ENCODE data around the gene TBL2. TPM values are rescaled to one million over a fixed set of nuclear protein-coding genes. Genes with fewer than 3 reads are reported as not detected.

The TBL2 gene
- total RNA-seq, 1 experiment from 2014 or later: 32.3 TPM

DNA sequence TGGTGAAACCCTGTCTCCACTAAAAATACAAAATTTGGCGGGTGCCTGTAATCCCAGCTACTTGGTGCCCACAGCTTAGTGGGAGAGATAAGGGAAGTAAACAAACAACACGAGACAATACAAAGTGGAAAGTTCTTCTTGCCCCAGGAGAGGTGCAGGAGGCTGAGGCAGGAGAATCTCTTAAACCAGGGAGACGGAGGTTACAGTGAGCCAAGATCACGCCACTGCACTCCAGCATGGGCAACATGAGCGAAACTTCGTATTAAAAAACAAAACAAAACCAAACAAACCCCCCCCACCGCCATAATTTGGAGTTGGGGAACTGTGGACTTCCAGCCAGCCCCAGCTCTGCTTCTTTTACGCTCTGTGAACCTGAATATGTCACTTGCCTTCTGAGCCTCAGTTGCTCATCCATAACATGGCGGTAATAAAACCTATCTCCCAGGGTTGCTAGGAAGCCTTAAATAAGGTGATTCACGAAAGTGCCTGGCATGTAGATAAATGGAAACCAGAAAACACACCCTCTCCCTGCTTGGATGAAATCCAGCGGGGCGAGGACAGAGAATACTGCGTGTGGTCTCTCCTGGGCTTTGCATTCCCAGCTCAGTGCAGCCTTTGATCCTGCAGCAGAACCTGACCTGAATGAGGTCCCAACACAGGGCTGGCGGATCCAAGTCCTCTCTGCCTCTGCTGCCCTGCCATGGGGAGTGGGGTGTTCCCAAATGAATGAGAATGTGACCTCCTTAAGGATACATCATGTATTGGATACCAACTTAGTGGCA, 35.8 kb upstream of the TBL2 start:
- DNase-seq (ENCODE audit: low spot score) (no peak), ATAC-seq (no peak)
- Mint-ChIP-seq H3K4me3 (no peak overlapping the region), H3K27ac (peak overlapping the region; percentile 19; the same call in 1 of the 2 replicates), H3K4me1 (peaks cover 9% of the 10 kb centered on the region), H3K9me3 (no peaks in the 10 kb centered on the region), H3K36me3 (no peaks in the 10 kb centered on the region), H3K27me3 (ENCODE audit: low read depth) (no peaks in the 10 kb centered on the region)
- ChIA-PET CTCF (interaction anchor here (0.7 to 3.8 kb wide), 3 partner anchors 54 to 111 kb away, joined by 5 to 22 read pairs (median 5); partner anchors contain the start of gene VPS37D), POLR2A (interaction anchor here (0.9 kb wide), 1 partner anchor 111 kb away, joined by 6 read pairs; no protein-coding TSS in a partner anchor)
- TF ChIP-seq, protein P1, sequence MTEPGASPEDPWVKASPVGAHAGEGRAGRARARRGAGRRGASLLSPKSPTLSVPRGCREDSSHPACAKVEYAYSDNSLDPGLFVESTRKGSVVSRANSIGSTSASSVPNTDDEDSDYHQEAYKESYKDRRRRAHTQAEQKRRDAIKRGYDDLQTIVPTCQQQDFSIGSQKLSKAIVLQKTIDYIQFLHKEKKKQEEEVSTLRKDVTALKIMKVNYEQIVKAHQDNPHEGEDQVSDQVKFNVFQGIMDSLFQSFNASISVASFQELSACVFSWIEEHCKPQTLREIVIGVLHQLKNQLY (CRISPR knock-in tag; IDR thresholded peaks at IDR 0.05): no peak
- 0 out of 2 replicates have a peak, but pooled peaks have one; percentile 4 for TF ChIP-seq GABPB1 (CRISPR knock-in tag; IDR thresholded peaks at IDR 0.05)

GRCh38 chr7:73612598-73613269, 34.4 kb upstream of the TBL2 start:
- Mint-ChIP-seq H3K36me3 (no peaks in the 10 kb centered on the region), H3K27me3 (ENCODE audit: low read depth) (no peaks in the 10 kb centered on the region; the same call in 1 of the 2 replicates), H3K4me1 (peaks cover 6% of the 10 kb centered on the region), H3K9me3 (no peaks in the 10 kb centered on the region), H3K27ac (peak overlapping the region; percentile 83), H3K4me3 (no peak overlapping the region)
- POLR2A ChIA-PET: no interaction called here
- CTCF ChIA-PET: interaction anchor here (0.7 to 3.8 kb wide), 12 partner anchors 10 to 220 kb away, joined by 3 to 22 read pairs (median 4); partner anchors contain the start of gene MLXIPL
- no peak for DNase-seq (ENCODE audit: low spot score)
- TF ChIP-seq, protein P2, sequence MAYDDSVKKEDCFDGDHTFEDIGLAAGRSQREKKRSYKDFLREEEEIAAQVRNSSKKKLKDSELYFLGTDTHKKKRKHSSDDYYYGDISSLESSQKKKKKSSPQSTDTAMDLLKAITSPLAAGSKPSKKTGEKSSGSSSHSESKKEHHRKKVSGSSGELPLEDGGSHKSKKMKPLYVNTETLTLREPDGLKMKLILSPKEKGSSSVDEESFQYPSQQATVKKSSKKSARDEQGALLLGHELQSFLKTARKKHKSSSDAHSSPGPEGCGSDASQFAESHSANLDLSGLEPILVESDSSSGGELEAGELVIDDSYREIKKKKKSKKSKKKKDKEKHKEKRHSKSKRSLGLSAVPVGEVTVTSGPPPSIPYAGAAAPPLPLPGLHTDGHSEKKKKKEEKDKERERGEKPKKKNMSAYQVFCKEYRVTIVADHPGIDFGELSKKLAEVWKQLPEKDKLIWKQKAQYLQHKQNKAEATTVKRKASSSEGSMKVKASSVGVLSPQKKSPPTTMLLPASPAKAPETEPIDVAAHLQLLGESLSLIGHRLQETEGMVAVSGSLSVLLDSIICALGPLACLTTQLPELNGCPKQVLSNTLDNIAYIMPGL (CRISPR knock-in tag; IDR thresholded peaks at IDR 0.05): no peak
- TF ChIP-seq GABPB1 (CRISPR knock-in tag; IDR thresholded peaks at IDR 0.05): peak; percentile 61; the same call in 1 of the 2 replicates
- peak; percentile 48 for ATAC-seq

- H3K4me1 Mint-ChIP-seq: peaks cover 8% of the 10 kb centered on the region
- no peak overlapping the region for H3K4me3 Mint-ChIP-seq
- DNase-seq (ENCODE audit: low spot score): no peak
- ChIA-PET CTCF (interaction anchor here (1.2 to 3.8 kb wide), 2 partner anchors 13 to 114 kb away, joined by 6 to 22 read pairs; partner anchors contain the start of gene MLXIPL), POLR2A (no interaction called here)
- no peaks in the 10 kb centered on the region for H3K36me3 Mint-ChIP-seq
- no peaks in the 10 kb centered on the region for H3K9me3 Mint-ChIP-seq
- TF ChIP-seq NR3C1 (CRISPR knock-in tag; conservative IDR thresholded peaks at IDR 0.05; ENCODE audit: low read depth): no peak
- TF ChIP-seq SOX15 (CRISPR knock-in tag; IDR thresholded peaks at IDR 0.05): no peak
- TF ChIP-seq NFE2L1 (CRISPR knock-in tag; IDR thresholded peaks at IDR 0.05): no peak
- no peak for TF ChIP-seq TEAD4 (CRISPR knock-in tag; IDR thresholded peaks at IDR 0.05)
- TF ChIP-seq, protein P3, sequence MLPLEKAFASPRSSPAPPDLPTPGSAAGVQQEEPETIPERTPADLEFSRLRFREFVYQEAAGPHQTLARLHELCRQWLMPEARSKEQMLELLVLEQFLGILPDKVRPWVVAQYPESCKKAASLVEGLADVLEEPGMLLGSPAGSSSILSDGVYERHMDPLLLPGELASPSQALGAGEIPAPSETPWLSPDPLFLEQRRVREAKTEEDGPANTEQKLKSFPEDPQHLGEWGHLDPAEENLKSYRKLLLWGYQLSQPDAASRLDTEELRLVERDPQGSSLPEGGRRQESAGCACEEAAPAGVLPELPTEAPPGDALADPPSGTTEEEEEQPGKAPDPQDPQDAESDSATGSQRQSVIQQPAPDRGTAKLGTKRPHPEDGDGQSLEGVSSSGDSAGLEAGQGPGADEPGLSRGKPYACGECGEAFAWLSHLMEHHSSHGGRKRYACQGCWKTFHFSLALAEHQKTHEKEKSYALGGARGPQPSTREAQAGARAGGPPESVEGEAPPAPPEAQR (CRISPR knock-in tag; IDR thresholded peaks at IDR 0.05): no peak
- peaks cover 3% of the 10 kb centered on the region for H3K27me3 Mint-ChIP-seq (ENCODE audit: low read depth)
- peak; percentile 10; the same call in 1 of the 2 replicates for ATAC-seq
- H3K27ac Mint-ChIP-seq: peak overlapping the region; percentile 78; the same call in 1 of the 2 replicates
Observed at GRCh38 chr7:73611017-73611555, 32.7 kb upstream of the TBL2 start.

GRCh38 chr7:73610105-73610504, 31.7 kb upstream of the TBL2 start:
- Mint-ChIP-seq H3K4me1 (peaks cover 6% of the 10 kb centered on the region), H3K27ac (no peak overlapping the region)
- DNase-seq (ENCODE audit: low spot score): no peak
- no peak for TF ChIP-seq ZNF396 (CRISPR knock-in tag; IDR thresholded peaks at IDR 0.05; ENCODE audit: borderline replicate concordance)
- TF ChIP-seq NFE2L1 (CRISPR knock-in tag; IDR thresholded peaks at IDR 0.05): no peak
- no peak for TF ChIP-seq GRHL2 (CRISPR knock-in tag; IDR thresholded peaks at IDR 0.05; ENCODE audit: insufficient replicate concordance, severe bottlenecking)
- TF ChIP-seq NFATC4 (CRISPR knock-in tag; IDR thresholded peaks at IDR 0.05): no peak
- TF ChIP-seq, protein P4, sequence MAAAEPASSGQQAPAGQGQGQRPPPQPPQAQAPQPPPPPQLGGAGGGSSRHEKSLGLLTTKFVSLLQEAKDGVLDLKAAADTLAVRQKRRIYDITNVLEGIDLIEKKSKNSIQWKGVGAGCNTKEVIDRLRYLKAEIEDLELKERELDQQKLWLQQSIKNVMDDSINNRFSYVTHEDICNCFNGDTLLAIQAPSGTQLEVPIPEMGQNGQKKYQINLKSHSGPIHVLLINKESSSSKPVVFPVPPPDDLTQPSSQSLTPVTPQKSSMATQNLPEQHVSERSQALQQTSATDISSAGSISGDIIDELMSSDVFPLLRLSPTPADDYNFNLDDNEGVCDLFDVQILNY (CRISPR knock-in tag; IDR thresholded peaks at IDR 0.05): no peak
- TF ChIP-seq MYBL2 (CRISPR knock-in tag; IDR thresholded peaks at IDR 0.05): no peak
- no peak for TF ChIP-seq ZNF512 (CRISPR knock-in tag; IDR thresholded peaks at IDR 0.05; ENCODE audit: borderline replicate concordance)
- TF ChIP-seq FOXP1 (CRISPR knock-in tag; IDR thresholded peaks at IDR 0.05; ENCODE audit: borderline replicate concordance): no peak
- TF ChIP-seq JAZF1 (CRISPR knock-in tag; IDR thresholded peaks at IDR 0.05): no peak
- TF ChIP-seq HMGA2 (CRISPR knock-in tag; IDR thresholded peaks at IDR 0.05): no peak
- TF ChIP-seq GTF2I (CRISPR knock-in tag; conservative IDR thresholded peaks at IDR 0.05): no peak

More at GRCh38 chr7:73610105-73610504, 31.7 kb upstream of the TBL2 start:
- POLR2A ChIA-PET: no interaction called here
- Mint-ChIP-seq H3K27me3 (ENCODE audit: low read depth) (peaks cover 3% of the 10 kb centered on the region), H3K9me3 (no peaks in the 10 kb centered on the region), H3K4me3 (no peak overlapping the region), H3K36me3 (no peaks in the 10 kb centered on the region)
- CTCF ChIA-PET: interaction anchor here (1.7 to 8.1 kb wide), 3 partner anchors 96 to 116 kb away, joined by 3 to 113 read pairs (median 22); no protein-coding TSS in a partner anchor
- ATAC-seq: no peak
